Measurements from ENCODE around the gene SYAP1.

- no peak for TF ChIP-seq POLR2A (IDR thresholded peaks at IDR 0.05)
- TF ChIP-seq, protein P1, sequence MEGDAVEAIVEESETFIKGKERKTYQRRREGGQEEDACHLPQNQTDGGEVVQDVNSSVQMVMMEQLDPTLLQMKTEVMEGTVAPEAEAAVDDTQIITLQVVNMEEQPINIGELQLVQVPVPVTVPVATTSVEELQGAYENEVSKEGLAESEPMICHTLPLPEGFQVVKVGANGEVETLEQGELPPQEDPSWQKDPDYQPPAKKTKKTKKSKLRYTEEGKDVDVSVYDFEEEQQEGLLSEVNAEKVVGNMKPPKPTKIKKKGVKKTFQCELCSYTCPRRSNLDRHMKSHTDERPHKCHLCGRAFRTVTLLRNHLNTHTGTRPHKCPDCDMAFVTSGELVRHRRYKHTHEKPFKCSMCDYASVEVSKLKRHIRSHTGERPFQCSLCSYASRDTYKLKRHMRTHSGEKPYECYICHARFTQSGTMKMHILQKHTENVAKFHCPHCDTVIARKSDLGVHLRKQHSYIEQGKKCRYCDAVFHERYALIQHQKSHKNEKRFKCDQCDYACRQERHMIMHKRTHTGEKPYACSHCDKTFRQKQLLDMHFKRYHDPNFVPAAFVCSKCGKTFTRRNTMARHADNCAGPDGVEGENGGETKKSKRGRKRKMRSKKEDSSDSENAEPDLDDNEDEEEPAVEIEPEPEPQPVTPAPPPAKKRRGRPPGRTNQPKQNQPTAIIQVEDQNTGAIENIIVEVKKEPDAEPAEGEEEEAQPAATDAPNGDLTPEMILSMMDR (IDR thresholded peaks at IDR 0.05) = no peak
Measured at GRCh38 chrX:16778545-16778944, 59.1 kb downstream of the SYAP1 start.

Measured in upper lobe of left lung (tissue), 4 donors.